IMR-90 (cell line): Measurements from ENCODE around the gene ARHGAP24. TPM values are rescaled to one million over a fixed set of nuclear protein-coding genes. Genes with fewer than 3 reads are reported as not detected.
"Not testable (repeated sequence)": the region's sequence is repeated elsewhere in the genome, so short reads cannot be mapped to it uniquely, and the experiment has no call there.

ENCODE experiments used
- ATAC-seq: fragments of 200-7000 bp; cut with Tn5 transposase; 2 replicates; pipeline ENCODE4 v1.9.1; 2020; ENCODE audit warnings: low read depth, mild to moderate bottlenecking, moderate library complexity
- BruUV-seq: library from RNA; stranded (reverse); fragments of 400-500 nt; replicated peaks from 2 replicates; lab custom pipeline; 2021; lab: Mats Ljungman, UMichigan
- CTCF ChIA-PET: fragments of 300-600 bp; formaldehyde crosslinking; extraction: SDS; loops from one replicate; lab custom pipeline; 2021; ENCODE audit warnings: antibody characterized with exemption; lab: Yijun Ruan, JAX
- POLR2A ChIA-PET: fragments of 300-600 bp; sonication (Branson Sonifier 250); formaldehyde crosslinking; loops from one replicate; lab custom pipeline; 2022; ENCODE audit warnings: antibody characterized with exemption; ENCODE audit not compliant: unreplicated experiment; lab: Charles Lee
- DNase-seq: peaks from one replicate; pipeline ENCODE4 v3.0.0; 2013
- H2AFZ ChIP-seq: replicated peaks from 2 replicates; pipeline ENCODE3; 2013; ENCODE audit warnings: low read length, mild to moderate bottlenecking; ENCODE audit not compliant: poor library complexity
- H2AK5ac ChIP-seq: 2 replicates; pipeline ENCODE4 v1.6.1; 2013; ENCODE audit warnings: low read depth, low read length, inconsistent platforms
- H2AK9ac ChIP-seq: replicated peaks from 2 replicates; pipeline ENCODE3; 2013; ENCODE audit warnings: mild to moderate bottlenecking, low read depth, low read length, moderate library complexity; ENCODE audit not compliant: poor library complexity
- H2BK120ac ChIP-seq: 2 replicates; pipeline ENCODE4 v1.6.1; 2013; ENCODE audit warnings: low read depth, low read length, inconsistent platforms
- H2BK15ac ChIP-seq: 3 replicates; pipeline ENCODE4 v1.6.1; 2013; ENCODE audit warnings: low read depth, low read length, inconsistent platforms
- H2BK20ac ChIP-seq: 2 replicates; pipeline ENCODE4 v1.6.1; 2013; ENCODE audit warnings: low read depth, mild to moderate bottlenecking, inconsistent platforms, low read length, moderate library complexity
- H2BK5ac ChIP-seq: 2 replicates; pipeline ENCODE4 v1.6.1; 2013; ENCODE audit warnings: mild to moderate bottlenecking, low read depth, low read length, inconsistent platforms; ENCODE audit not compliant: poor library complexity, severe bottlenecking
- H3K14ac ChIP-seq: replicated peaks from 2 replicates; pipeline ENCODE4 v1.6.1; 2013; ENCODE audit warnings: low read depth, low read length, inconsistent platforms
- H3K18ac ChIP-seq: 2 replicates; pipeline ENCODE4 v1.6.1; 2013; ENCODE audit warnings: low read depth, low read length, control low read depth
- H3K23ac ChIP-seq: 2 replicates; pipeline ENCODE4 v1.6.1; 2013; ENCODE audit warnings: low read depth, low read length, inconsistent platforms
- H3K27ac ChIP-seq: 2 replicates; pipeline ENCODE4 v1.5.1; 2013; ENCODE audit warnings: mild to moderate bottlenecking, control low read depth, low read length; ENCODE audit not compliant: insufficient read depth
- H3K27me3 ChIP-seq: 2 replicates; pipeline ENCODE4 v1.6.1; 2013; ENCODE audit warnings: low read length; ENCODE audit not compliant: control insufficient read depth, insufficient read depth
- H3K36me3 ChIP-seq: 2 replicates; pipeline ENCODE4 v1.6.1; 2013; ENCODE audit warnings: low read length, mixed read lengths; ENCODE audit not compliant: control insufficient read depth, insufficient read depth
- H3K4ac ChIP-seq: 2 replicates; pipeline ENCODE4 v1.6.1; 2013; ENCODE audit warnings: low read depth, low read length, inconsistent platforms
- H3K4me1 ChIP-seq: 2 replicates; pipeline ENCODE4 v1.6.1; 2013; ENCODE audit warnings: low read length, mixed read lengths; ENCODE audit not compliant: control insufficient read depth, insufficient read depth
- H3K4me2 ChIP-seq: 2 replicates; pipeline ENCODE4 v1.6.1; 2013; ENCODE audit warnings: low read depth, mild to moderate bottlenecking, control low read depth, low read length, moderate library complexity
- H3K4me3 ChIP-seq: 2 replicates; pipeline ENCODE4 v1.5.1; 2013; ENCODE audit warnings: low read depth, mild to moderate bottlenecking, control low read depth, low read length, moderate library complexity; ENCODE audit not compliant: insufficient read depth
- H3K56ac ChIP-seq: 2 replicates; pipeline ENCODE4 v1.6.1; 2013; ENCODE audit warnings: low read length, inconsistent platforms; ENCODE audit not compliant: insufficient read depth; ENCODE audit errors: extremely low read depth
- H3K79me1 ChIP-seq, 2 experiments: 2 replicates each; pipeline ENCODE4 v1.6.1; 2013; ENCODE audit warnings: low read length in 2 of 2, inconsistent platforms in 1 of 2, low read depth in 1 of 2
- H3K9ac ChIP-seq: 2 replicates; pipeline ENCODE4 v1.6.1; 2013; ENCODE audit warnings: low read depth, low read length, control low read depth
- H3K9me1 ChIP-seq: 2 replicates; pipeline ENCODE4 v1.6.1; 2013; ENCODE audit warnings: low read length, inconsistent platforms; ENCODE audit not compliant: insufficient read depth
- H3K9me3 ChIP-seq: 2 replicates; pipeline ENCODE4 v1.6.1; 2013; ENCODE audit warnings: low read length; ENCODE audit not compliant: control insufficient read depth, insufficient read depth
- H4K20me1 ChIP-seq: 2 replicates; pipeline ENCODE4 v1.6.1; 2013; ENCODE audit warnings: low read length, inconsistent platforms; ENCODE audit not compliant: insufficient read depth
- H4K5ac ChIP-seq: 2 replicates; pipeline ENCODE4 v1.6.1; 2013; ENCODE audit warnings: mild to moderate bottlenecking, low read depth, low read length, control low read depth
- H4K8ac ChIP-seq, 2 experiments: 2 replicates each; pipeline ENCODE4 v1.6.1; 2013; ENCODE audit warnings: low read depth in 2 of 2, low read length in 2 of 2, control low read depth in 1 of 2, inconsistent platforms in 1 of 2
- H4K91ac ChIP-seq: 2 replicates; pipeline ENCODE4 v1.6.1; 2013; ENCODE audit warnings: low read depth, low read length, inconsistent platforms; ENCODE audit not compliant: insufficient read depth
- CEBPB ChIP-seq: IDR thresholded peaks from 2 replicates; pipeline ENCODE4 v1.6.1; 2012; ENCODE audit warnings: low read depth, low read length, improper control_type of control experiment
- MAZ ChIP-seq: IDR thresholded peaks from 2 replicates; pipeline ENCODE4 v1.6.1; 2012; ENCODE audit warnings: low read depth, mild to moderate bottlenecking, low read length, improper control_type of control experiment, moderate library complexity, borderline replicate concordance
- WGBS, 2 experiments: methylation state at CpG; one replicate each; pipeline versions ENCODE4 v1.1.5 to v1.1.7; 2013; ENCODE audit warnings: missing lambda C conversion rate in 2 of 2; ENCODE audit not compliant: insufficient read length in 1 of 2; ENCODE audit errors: extremely low coverage in 2 of 2; 5-methylcytosine and 5-hydroxymethylcytosine counted together
- dilution Hi-C: fragments of 300-500 bp; cut with HindIII; formaldehyde crosslinking; loops from one replicate; pipeline ENCODE4 v1.14.3; 2018; ENCODE audit warnings: low sequenced_read_pairs; ENCODE audit not compliant: unreplicated experiment
- in situ Hi-C: fragments of 300-500 bp; cut with MboI; formaldehyde crosslinking; loops from 3 replicates; pipeline ENCODE4 v1.14.3; 2019; ENCODE audit warnings: low sequenced_read_pairs, inconsistent platforms, mixed read lengths
- intact Hi-C: fragments of 100-400 bp; cut with micrococcal nuclease; formaldehyde crosslinking; loops from 2 replicates; pipeline ENCODE4 v1.10.0; 2022
- polyA plus RNA-seq, 3 experiments: library from polyadenylated mRNA; depleted of rRNA; stranded (reverse); fragments of >200 nt; gene quantifications; 2 replicates each; pipeline ENCODE4 v1.2.3, GENCODE V29; 2012; ENCODE audit warnings: low replicate concordance in 1 of 3
- total RNA-seq: library from RNA; depleted of rRNA; stranded (reverse); fragments of >200 nt; gene quantifications from 2 replicates; pipeline ENCODE4 v1.2.3, GENCODE V29; 2012
- TF ChIP-seq, protein P1 (sequence below): fragments of 150-350 bp; IDR thresholded peaks from 2 replicates; pipeline ENCODE4 v1.6.1; 2017; ENCODE audit warnings: mild to moderate bottlenecking, antibody characterized with exemption, low read length, low read depth

The ARHGAP24 gene
- total and polyA plus RNA-seq, 2 of the 4 experiments (the other 2 are of a cell fraction): 11.9 to 24.0 TPM

DNA sequence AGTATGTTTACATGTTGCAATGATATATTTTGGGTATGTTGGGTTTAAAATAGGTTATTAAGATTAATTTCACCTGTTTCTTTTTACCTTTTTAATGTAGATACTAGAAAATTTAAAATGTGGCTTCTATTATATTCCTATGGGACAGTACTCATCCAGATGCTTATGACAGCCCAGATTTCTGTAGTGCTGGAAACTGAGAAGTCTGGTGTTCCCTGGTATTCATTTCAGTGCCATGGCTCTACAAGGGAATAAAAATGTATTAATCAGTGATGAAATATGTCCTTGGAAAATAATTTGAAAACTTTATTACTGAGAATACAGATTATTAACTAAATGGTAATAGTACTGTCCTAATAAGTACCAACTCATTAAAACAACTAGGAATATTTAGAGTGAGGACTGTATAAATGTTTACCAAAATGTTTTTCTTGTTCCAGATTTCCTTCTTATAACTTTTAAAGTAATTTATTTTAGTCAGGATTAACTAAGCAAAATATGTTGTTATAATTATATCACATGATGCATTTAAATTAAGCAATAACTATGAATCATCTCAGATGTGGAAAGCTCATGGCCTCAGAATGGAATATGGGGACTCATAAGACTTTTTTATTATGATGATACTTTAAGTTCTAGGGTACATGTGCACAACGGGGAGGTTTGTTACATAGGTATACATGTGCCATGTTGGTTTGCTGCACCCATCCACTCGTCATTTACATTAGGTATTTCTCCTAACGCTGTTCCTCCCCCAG, 25.3 kb downstream of the ARHGAP24 start:
- WGBS, 2 experiments: no CpG with 5 or more reads among the region's 3 CpGs
- Histone ChIP-seq H3K56ac (no peak overlapping the region), H3K4me2 (no peak overlapping the region), H3K36me3 (no peaks in the 10 kb centered on the region), H4K20me1 (no peaks in the 10 kb centered on the region), H3K4me3 (no peak overlapping the region), H3K9me1 (no peaks in the 10 kb centered on the region), H2BK15ac (no peak overlapping the region), H2AK9ac (no peak overlapping the region), H2AK5ac (no peak overlapping the region), H3K9ac (no peak overlapping the region), H3K9me3 (no peaks in the 10 kb centered on the region), H3K79me1 (no peaks in the 10 kb centered on the region), H3K18ac (no peak overlapping the region), H4K8ac (no peak overlapping the region), H3K4me1 (peaks cover 2% of the 10 kb centered on the region), H3K14ac (no peak overlapping the region), H3K27me3 (no peaks in the 10 kb centered on the region), H4K5ac (no peak overlapping the region), H4K91ac (no peak overlapping the region), H2BK120ac (no peak overlapping the region), H2BK5ac (no peak overlapping the region), H3K4ac (no peak overlapping the region), H3K27ac (no peak overlapping the region), H3K23ac (no peak overlapping the region), H2AFZ (no peak overlapping the region), H2BK20ac (no peak overlapping the region)
- CTCF ChIA-PET: no interaction called here
- POLR2A ChIA-PET: no interaction called here
- dilution Hi-C loops: no loop called here
- in situ Hi-C loops: no loop called here
- ATAC-seq (no peak), DNase-seq (no peak)
- TF ChIP-seq, protein P1, sequence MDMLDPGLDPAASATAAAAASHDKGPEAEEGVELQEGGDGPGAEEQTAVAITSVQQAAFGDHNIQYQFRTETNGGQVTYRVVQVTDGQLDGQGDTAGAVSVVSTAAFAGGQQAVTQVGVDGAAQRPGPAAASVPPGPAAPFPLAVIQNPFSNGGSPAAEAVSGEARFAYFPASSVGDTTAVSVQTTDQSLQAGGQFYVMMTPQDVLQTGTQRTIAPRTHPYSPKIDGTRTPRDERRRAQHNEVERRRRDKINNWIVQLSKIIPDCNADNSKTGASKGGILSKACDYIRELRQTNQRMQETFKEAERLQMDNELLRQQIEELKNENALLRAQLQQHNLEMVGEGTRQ: no peak
- TF ChIP-seq CEBPB (peak; percentile 48; the same call in 1 of the 2 replicates), MAZ (no peak)
- intact Hi-C loops: no loop called here
- no TSS peak for BruUV-seq

DNA sequence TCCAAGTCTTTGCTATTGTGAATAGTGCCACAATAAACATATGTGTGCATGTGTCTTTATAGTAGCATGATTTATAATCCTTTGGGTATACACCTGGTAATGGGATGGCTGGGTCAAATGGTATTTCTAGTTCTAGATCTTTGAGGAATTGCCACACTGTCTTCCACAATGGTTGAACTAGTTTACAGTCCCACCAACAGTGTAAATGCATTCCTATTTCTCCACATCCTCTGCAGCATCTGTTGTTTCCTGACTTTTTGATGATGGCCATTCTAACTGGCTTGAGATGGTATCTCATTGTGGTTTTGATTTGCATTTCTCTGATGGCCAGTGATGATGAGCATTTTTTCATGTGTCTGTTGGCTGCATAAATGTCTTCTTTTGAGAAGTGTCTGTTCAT, 26.2 kb downstream of the ARHGAP24 start:
- H3K14ac ChIP-seq, BruUV-seq, H2AFZ ChIP-seq, H4K8ac ChIP-seq, H3K23ac ChIP-seq, H2BK20ac ChIP-seq, POLR2A ChIA-PET, H4K20me1 ChIP-seq, H3K9me1 ChIP-seq, H2BK5ac ChIP-seq, H3K36me3 ChIP-seq, H3K56ac ChIP-seq, H2AK9ac ChIP-seq, DNase-seq, intact Hi-C loops, H4K5ac ChIP-seq, H3K27ac ChIP-seq, H4K91ac ChIP-seq, H3K4me2 ChIP-seq, H3K4me3 ChIP-seq, H3K9me3 ChIP-seq, H3K18ac ChIP-seq, H3K9ac ChIP-seq, CTCF ChIA-PET, H2AK5ac ChIP-seq, ATAC-seq, H3K4ac ChIP-seq, in situ Hi-C loops, H3K4me1 ChIP-seq, dilution Hi-C loops, H3K79me1 ChIP-seq, H3K27me3 ChIP-seq, H2BK120ac ChIP-seq, H2BK15ac ChIP-seq: not testable (repeated sequence)
